Ovary (tissue), 3 donors: Measurements from ENCODE around the gene C2CD3.

ENCODE experiments used
- EP300 ChIP-seq: sonication (generic); formaldehyde crosslinking; IDR thresholded peaks from one replicate; pipeline ENCODE4 v1.6.1; 2017; ENCODE audit warnings: antibody characterized with exemption
- POLR2A ChIP-seq: fragments of 450-650 bp; IDR thresholded peaks from one replicate; pipeline ENCODE4 v1.6.1; 2017; ENCODE audit warnings: antibody characterized with exemption, mild to moderate bottlenecking, moderate library complexity
- TF ChIP-seq, protein P1 (sequence below), 3 donors: fragments of 450-650 bp in 2 of 3; fragments of 200-600 bp in 1 of 3; IDR thresholded peaks; one replicate each; pipeline versions ENCODE4 v1.5.1 to v1.8.0; 2016 to 2022; ENCODE audit warnings: antibody characterized with exemption in 3 of 3, mild to moderate bottlenecking in 1 of 3
- donor health status: DM: no; HTN: no; CAD: no.

DNA sequence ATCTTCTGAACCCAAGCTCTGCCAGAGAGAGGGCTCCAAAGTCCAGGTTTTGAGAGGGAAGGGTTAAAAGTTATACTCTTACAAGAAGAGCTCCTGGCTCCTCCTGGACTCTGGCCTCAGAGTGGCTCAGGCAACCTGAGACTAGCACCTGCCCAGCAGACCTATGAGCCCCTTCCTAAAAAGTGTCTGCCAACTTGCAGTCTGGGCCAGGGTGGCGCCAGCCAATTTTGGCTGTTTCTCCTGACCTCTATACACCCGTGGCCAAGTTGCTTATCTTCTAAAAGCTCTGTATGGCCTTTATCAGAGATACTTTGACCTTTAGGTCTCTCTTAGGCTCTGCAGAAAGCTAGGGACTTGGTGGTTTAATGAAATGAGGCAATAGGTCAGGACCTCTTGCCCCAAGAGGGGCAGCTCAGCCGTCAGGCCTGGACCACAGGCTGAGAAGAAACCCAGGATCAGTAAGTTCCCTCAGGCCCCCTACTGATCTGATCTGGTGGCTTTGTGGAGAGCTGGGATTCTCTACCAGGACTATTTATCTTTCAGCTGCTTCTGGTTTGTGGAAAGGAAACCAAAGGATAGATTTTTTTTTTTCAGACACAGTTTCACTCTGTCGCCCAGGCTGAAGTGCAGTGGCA is 151.6 kb downstream of the C2CD3 start:
- TF ChIP-seq EP300 (no peak), POLR2A (no peak)
- TF ChIP-seq, protein P1, sequence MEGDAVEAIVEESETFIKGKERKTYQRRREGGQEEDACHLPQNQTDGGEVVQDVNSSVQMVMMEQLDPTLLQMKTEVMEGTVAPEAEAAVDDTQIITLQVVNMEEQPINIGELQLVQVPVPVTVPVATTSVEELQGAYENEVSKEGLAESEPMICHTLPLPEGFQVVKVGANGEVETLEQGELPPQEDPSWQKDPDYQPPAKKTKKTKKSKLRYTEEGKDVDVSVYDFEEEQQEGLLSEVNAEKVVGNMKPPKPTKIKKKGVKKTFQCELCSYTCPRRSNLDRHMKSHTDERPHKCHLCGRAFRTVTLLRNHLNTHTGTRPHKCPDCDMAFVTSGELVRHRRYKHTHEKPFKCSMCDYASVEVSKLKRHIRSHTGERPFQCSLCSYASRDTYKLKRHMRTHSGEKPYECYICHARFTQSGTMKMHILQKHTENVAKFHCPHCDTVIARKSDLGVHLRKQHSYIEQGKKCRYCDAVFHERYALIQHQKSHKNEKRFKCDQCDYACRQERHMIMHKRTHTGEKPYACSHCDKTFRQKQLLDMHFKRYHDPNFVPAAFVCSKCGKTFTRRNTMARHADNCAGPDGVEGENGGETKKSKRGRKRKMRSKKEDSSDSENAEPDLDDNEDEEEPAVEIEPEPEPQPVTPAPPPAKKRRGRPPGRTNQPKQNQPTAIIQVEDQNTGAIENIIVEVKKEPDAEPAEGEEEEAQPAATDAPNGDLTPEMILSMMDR (IDR thresholded peaks at IDR 0.05), result no peak
